Activated B cell treated with CpG ODN at 0.5 μM for 24 hours (primary cell): ENCODE results near the gene HSPE1. TPM values are rescaled to one million over a fixed set of nuclear protein-coding genes. Genes with fewer than 3 reads are reported as not detected.

ENCODE experiments used
- ATAC-seq: fragments of 200-7000 bp; cut with Tn5 transposase; one replicate; pipeline ENCODE4 v1.10.0; 2021; ENCODE audit warnings: low read depth, mild to moderate bottlenecking, moderate library complexity
- CTCF ChIA-PET: fragments of 350-600 bp; sonication (Branson Sonifier 250); formaldehyde crosslinking; loops from one replicate; lab custom pipeline; 2021; ENCODE audit warnings: antibody characterized with exemption; lab: Charles Lee
- POLR2A ChIA-PET: fragments of 350-600 bp; sonication (Branson Sonifier 250); formaldehyde crosslinking; loops from one replicate; lab custom pipeline; 2021; ENCODE audit warnings: antibody characterized with exemption; lab: Charles Lee
- DNase-seq: peaks from one replicate; pipeline ENCODE4 v3.0.0; 2022
- H3K27ac Mint-ChIP-seq: one replicate; pipeline ENCODE4 v1.8.0; 2020; ENCODE audit warnings: mixed read lengths
- H3K27me3 Mint-ChIP-seq: one replicate; pipeline ENCODE4 v1.8.0; 2021; ENCODE audit warnings: mixed read lengths
- H3K36me3 Mint-ChIP-seq: one replicate; pipeline ENCODE4 v1.8.0; 2021; ENCODE audit warnings: low read depth, mixed read lengths
- H3K4me1 Mint-ChIP-seq: one replicate; pipeline ENCODE4 v1.8.0; 2021; ENCODE audit warnings: mixed read lengths
- H3K4me3 Mint-ChIP-seq: one replicate; pipeline ENCODE4 v1.8.0; 2020; ENCODE audit warnings: mild to moderate bottlenecking, mixed read lengths
- H3K9me3 Mint-ChIP-seq: one replicate; pipeline ENCODE4 v1.8.0; 2020; ENCODE audit warnings: mixed read lengths
- CTCF ChIP-seq: fragments of 200-600 bp; IDR thresholded peaks from one replicate; pipeline ENCODE4 v1.8.0; 2022; ENCODE audit warnings: antibody characterized with exemption, mild to moderate bottlenecking
- intact Hi-C: fragments of 100-400 bp; cut with micrococcal nuclease; formaldehyde crosslinking; loops from one replicate; pipeline ENCODE4 v1.15.1; 2024
- total RNA-seq: library from RNA; stranded (reverse); gene quantifications from 2 replicates; pipeline ENCODE4 v1.2.3, GENCODE V29; 2022

Gene HSPE1
- total RNA-seq, 1 donor from 2014 or later = 108 TPM

GRCh38 chr2:197500503-197501131 is 438 bp downstream of the HSPE1 start:
- peak overlapping the region; percentile 94 for H3K27ac Mint-ChIP-seq
- TF ChIP-seq CTCF = no peak
- no peak for DNase-seq
- peak overlapping the region; percentile 97 for H3K4me3 Mint-ChIP-seq
- H3K9me3 Mint-ChIP-seq = no peaks in the 10 kb centered on the region
- peaks cover 75% of the 10 kb centered on the region for H3K36me3 Mint-ChIP-seq
- H3K4me1 Mint-ChIP-seq = peaks cover 57% of the 10 kb centered on the region
- intact Hi-C loops = loop anchor here (1.0 to 10.0 kb wide), 7 partner anchors 15 to 1330 kb away; partner anchors contain the start of genes CCDC150, COQ10B, GTF3C3 and PGAP1
- POLR2A ChIA-PET = interaction anchor here (0.7 to 7.5 kb wide), 20 partner anchors 8 to 1849 kb away, joined by 3 to 173 read pairs (median 4); partner anchors contain the start of genes CCDC150, COQ10B, GTF3C3 and MARS2
- CTCF ChIA-PET = interaction anchor here (1.3 kb wide), 1 partner anchor 7 kb away, joined by 4 read pairs; no protein-coding TSS in a partner anchor
- ATAC-seq = peak; percentile 8
- H3K27me3 Mint-ChIP-seq = no peaks in the 10 kb centered on the region

GRCh38 chr2:197502201-197502600 is 2.0 kb downstream of the HSPE1 start:
- peak overlapping the region; percentile 97 for H3K4me3 Mint-ChIP-seq
- no peak for ATAC-seq
- H3K36me3 Mint-ChIP-seq = peaks cover 63% of the 10 kb centered on the region
- ChIA-PET POLR2A (interaction anchor here (7.5 kb wide), 1 partner anchor 13 kb away, joined by 173 read pairs; the partner anchor contains the start of gene MOB4), CTCF (no interaction called here)
- H3K4me1 Mint-ChIP-seq = peaks cover 42% of the 10 kb centered on the region
- H3K27me3 Mint-ChIP-seq = no peaks in the 10 kb centered on the region
- no peak for DNase-seq
- no peaks in the 10 kb centered on the region for H3K9me3 Mint-ChIP-seq
- peak overlapping the region; percentile 94 for H3K27ac Mint-ChIP-seq
- intact Hi-C loops = loop anchor here (5.0 to 10.0 kb wide), 2 partner anchors 575 to 707 kb away; partner anchors contain the start of genes GTF3C3 and PGAP1
- no peak for TF ChIP-seq CTCF

DNA sequence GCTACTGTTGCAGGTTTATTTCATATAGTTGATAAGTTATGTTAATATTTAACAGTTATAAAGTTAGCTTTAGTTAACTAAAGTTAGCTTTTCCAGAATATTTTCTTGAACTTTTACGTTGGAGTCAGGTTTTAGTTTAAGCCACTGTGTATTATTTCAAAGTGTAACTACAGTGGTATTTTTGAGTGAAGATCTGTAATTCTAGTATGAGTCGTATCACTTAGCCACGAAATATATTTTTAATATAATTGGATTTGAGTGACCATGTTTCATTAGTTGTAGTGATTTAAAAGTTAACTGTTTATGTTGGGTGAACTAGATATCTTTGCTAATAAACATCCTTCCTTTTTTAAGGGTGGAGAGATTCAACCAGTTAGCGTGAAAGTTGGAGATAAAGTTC is 2.5 kb downstream of the HSPE1 start:
- no peaks in the 10 kb centered on the region for H3K27me3 Mint-ChIP-seq
- no peak for DNase-seq
- peaks cover 58% of the 10 kb centered on the region for H3K36me3 Mint-ChIP-seq
- peak overlapping the region; percentile 94 for H3K27ac Mint-ChIP-seq
- no peak for ATAC-seq
- intact Hi-C loops = loop anchor here (5.0 to 10.0 kb wide), 2 partner anchors 575 to 708 kb away; partner anchors contain the start of genes GTF3C3 and PGAP1
- no peak for TF ChIP-seq CTCF
- ChIA-PET CTCF (no interaction called here), POLR2A (interaction anchor here (7.5 kb wide), 1 partner anchor 12 kb away, joined by 173 read pairs; the partner anchor contains the start of gene MOB4)
- peaks cover 37% of the 10 kb centered on the region for H3K4me1 Mint-ChIP-seq
- no peaks in the 10 kb centered on the region for H3K9me3 Mint-ChIP-seq
- peak overlapping the region; percentile 97 for H3K4me3 Mint-ChIP-seq

GRCh38 chr2:197504000-197504399 is 3.8 kb downstream of the HSPE1 start:
- peaks cover 24% of the 10 kb centered on the region for H3K4me1 Mint-ChIP-seq
- H3K36me3 Mint-ChIP-seq = peaks cover 51% of the 10 kb centered on the region
- ChIA-PET CTCF (no interaction called here), POLR2A (interaction anchor here (0.7 to 7.5 kb wide), 3 partner anchors 11 to 519 kb away, joined by 3 to 173 read pairs (median 5); partner anchors contain the start of genes COQ10B and MOB4)
- DNase-seq (no peak), ATAC-seq (no peak)
- H3K27ac Mint-ChIP-seq = no peak overlapping the region
- no peak for TF ChIP-seq CTCF
- intact Hi-C loops = loop anchor here (5.0 to 10.0 kb wide), 2 partner anchors 577 to 709 kb away; partner anchors contain the start of genes GTF3C3 and PGAP1
- no peaks in the 10 kb centered on the region for H3K9me3 Mint-ChIP-seq
- no peaks in the 10 kb centered on the region for H3K27me3 Mint-ChIP-seq
- no peak overlapping the region for H3K4me3 Mint-ChIP-seq

- Mint-ChIP-seq H3K36me3 (peaks cover 48% of the 10 kb centered on the region), H3K9me3 (no peaks in the 10 kb centered on the region), H3K27me3 (no peaks in the 10 kb centered on the region), H3K27ac (no peak overlapping the region), H3K4me1 (peaks cover 23% of the 10 kb centered on the region), H3K4me3 (no peak overlapping the region)
- intact Hi-C loops = loop anchor here (5.0 to 10.0 kb wide), 2 partner anchors 577 to 710 kb away; partner anchors contain the start of genes GTF3C3 and PGAP1
- ChIA-PET POLR2A (interaction anchor here (1.1 to 7.5 kb wide), 2 partner anchors 10 to 51 kb away, joined by 3 to 173 read pairs; partner anchors contain the start of genes COQ10B and MOB4), CTCF (no interaction called here)
- TF ChIP-seq CTCF = no peak
- no peak for DNase-seq
- no peak for ATAC-seq
Measured at GRCh38 chr2:197504512-197504911, 4.3 kb downstream of the HSPE1 start.
